ENCODE data around the gene CCDC15.

CCDC15 gene

DNA sequence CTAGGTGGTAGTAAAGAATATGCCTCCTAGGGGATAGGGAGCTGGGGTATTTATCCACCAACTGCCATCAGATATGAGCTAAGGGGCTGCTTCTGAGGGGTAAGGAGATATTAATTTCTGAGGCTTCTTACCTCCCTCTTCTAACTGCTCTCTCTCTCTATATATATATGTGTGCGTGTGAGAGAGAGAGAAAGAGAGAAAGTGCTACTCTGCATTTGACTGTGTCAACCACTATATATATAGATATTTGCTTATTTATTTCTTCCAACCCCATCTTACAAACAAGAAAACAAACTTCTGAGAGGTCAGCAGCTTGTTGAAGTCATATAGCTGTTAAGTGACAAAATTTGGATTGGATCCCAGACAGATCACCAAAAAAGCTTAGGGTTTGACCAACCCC lies 12.3 kb upstream of the CCDC15 start:
- no peak overlapping the region for H3K4me3 ChIP-seq (ENCODE audit: low read depth, low read length)
- TF ChIP-seq, protein P1, sequence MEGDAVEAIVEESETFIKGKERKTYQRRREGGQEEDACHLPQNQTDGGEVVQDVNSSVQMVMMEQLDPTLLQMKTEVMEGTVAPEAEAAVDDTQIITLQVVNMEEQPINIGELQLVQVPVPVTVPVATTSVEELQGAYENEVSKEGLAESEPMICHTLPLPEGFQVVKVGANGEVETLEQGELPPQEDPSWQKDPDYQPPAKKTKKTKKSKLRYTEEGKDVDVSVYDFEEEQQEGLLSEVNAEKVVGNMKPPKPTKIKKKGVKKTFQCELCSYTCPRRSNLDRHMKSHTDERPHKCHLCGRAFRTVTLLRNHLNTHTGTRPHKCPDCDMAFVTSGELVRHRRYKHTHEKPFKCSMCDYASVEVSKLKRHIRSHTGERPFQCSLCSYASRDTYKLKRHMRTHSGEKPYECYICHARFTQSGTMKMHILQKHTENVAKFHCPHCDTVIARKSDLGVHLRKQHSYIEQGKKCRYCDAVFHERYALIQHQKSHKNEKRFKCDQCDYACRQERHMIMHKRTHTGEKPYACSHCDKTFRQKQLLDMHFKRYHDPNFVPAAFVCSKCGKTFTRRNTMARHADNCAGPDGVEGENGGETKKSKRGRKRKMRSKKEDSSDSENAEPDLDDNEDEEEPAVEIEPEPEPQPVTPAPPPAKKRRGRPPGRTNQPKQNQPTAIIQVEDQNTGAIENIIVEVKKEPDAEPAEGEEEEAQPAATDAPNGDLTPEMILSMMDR (IDR thresholded peaks at IDR 0.05; ENCODE audit: low read depth, low read length, missing control alignments) = no peak
- DNase-seq (ENCODE audit: low read depth) = no peak

DNA sequence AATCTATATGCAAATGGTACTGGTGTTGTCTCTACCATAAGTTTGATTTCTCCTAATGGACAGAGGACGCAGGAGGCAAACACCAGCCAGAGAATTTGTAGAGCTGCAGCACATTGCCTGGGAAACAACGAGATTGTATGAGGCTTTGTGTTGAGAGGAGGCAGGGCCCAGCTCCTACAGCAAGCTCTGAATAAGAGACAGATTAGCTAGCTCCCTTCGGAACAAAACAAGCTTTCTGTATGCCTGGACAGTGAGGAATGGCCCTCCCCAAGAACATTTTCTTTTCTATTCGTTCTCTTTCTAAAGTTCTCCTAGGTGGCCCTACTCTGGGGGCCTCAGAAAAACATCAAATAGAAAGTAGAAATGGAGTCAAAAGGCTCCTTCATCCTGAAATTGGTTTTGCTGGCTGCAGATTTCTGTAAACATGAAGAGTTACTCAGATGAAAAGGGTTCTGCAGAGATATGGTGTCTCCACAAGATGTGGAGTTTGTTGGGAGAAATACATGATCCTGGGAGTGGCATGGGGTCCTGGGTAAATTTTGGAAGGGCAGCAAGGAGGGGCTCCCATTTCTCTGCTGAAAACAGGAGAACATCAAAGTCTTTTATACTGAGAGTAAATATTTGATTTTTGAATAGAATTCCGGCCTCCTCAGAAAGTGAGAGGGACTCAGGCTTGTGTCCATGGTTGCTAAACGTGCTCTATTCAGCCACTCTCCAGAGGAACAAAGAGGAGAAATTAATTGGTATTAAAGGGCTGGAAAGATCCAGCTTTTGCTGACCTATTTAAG lies 11.3 kb upstream of the CCDC15 start:
- DNase-seq (ENCODE audit: low read depth) = no peak
- H3K4me3 ChIP-seq (ENCODE audit: low read depth, low read length) = no peak overlapping the region
- TF ChIP-seq, protein P1 (IDR thresholded peaks at IDR 0.05; ENCODE audit: low read depth, low read length, missing control alignments) = no peak

DNA sequence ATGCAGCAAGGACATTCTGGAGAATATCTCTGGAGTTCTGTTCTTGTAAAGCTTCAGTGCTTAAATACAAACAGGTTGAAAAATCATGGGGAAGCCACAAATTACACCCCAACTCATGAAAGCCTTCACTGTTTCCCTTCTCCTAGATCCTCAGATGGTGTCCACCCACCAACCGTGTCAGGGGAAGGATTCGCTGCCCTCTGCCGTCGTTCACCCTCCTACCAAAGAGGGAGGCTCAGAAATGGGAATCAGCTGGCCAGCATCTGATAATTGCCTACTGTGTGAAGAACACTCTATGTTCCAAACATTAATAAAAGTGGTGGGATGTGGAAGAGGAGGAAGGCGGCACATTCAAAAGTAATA lies 10.8 kb upstream of the CCDC15 start:
- H3K4me3 ChIP-seq (ENCODE audit: low read depth, low read length) = no peak overlapping the region
- no peak for DNase-seq (ENCODE audit: low read depth)
- TF ChIP-seq, protein P1 (IDR thresholded peaks at IDR 0.05; ENCODE audit: low read depth, low read length, missing control alignments) = no peak

DNA sequence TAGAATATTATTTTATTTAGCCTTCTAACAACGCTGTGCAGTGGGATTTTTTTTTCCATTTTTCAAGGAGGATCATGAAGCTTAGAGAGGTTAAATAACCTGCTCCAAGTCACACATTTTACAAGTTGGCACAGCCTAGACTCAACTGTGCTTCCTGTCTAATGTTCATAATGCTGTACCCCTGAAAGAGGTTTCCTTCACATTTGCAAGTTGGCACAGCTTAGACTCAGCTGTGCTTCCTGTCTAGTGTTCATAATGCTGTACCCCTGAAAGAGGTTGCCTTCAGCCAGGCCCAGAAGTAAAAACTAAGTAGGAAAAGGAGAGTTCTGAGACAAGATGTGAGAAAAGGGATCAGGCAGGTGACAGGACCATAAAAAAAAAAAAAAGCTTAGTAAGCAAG lies 10.3 kb upstream of the CCDC15 start:
- DNase-seq (ENCODE audit: low read depth) = no peak
- TF ChIP-seq, protein P1 (IDR thresholded peaks at IDR 0.05; ENCODE audit: low read depth, low read length, missing control alignments) = no peak

DNA sequence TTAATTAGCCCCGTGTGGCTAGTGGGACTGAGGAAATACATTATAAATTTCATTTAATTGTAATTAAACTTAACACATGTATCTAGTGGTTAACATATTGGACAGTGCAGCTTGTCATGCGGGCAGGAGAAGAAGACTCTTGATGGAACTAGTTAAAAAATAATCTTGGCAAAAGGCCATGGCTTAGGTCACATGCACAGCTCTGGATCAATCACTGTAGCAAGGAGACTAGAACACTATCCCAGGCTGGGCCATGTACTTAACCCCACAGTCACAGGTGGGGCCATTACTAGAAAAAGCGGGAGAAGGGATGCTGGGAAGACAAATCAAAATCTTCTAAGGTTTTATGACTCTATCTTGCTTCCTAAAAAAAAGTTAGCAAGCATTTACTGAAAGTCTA lies 9.4 kb upstream of the CCDC15 start:
- no peak overlapping the region for H3K4me3 ChIP-seq (ENCODE audit: low read depth, low read length)
- TF ChIP-seq, protein P1 (IDR thresholded peaks at IDR 0.05; ENCODE audit: low read depth, low read length, missing control alignments) = no peak
- no peak for DNase-seq (ENCODE audit: low read depth)

More for the DNA sequence above, 10.3 kb upstream of the CCDC15 start:
- no peak overlapping the region for H3K4me3 ChIP-seq (ENCODE audit: low read depth, low read length)

DNA sequence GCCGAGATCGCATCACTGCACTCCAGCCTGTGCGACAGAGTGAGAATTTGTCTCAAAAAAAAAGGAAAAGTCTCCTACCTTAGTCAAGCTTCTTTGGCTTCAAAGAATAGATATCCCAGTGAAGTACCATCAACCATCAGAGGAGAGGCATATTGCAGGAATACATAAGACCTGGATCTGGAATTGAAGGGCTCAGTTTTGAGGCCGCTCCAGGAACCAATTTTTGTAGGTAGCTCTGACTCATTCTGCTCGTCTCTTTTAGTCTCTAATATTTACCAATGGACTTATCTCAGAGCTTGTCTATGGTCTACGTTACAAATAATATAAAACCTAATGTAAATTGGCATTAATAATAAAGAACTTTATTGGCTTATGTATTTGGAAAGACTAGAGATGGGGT lies 8.2 kb upstream of the CCDC15 start:
- no peak overlapping the region for H3K4me3 ChIP-seq (ENCODE audit: low read depth, low read length)
- DNase-seq (ENCODE audit: low read depth) = no peak
- TF ChIP-seq, protein P1 (IDR thresholded peaks at IDR 0.05; ENCODE audit: low read depth, low read length, missing control alignments) = no peak

DNA sequence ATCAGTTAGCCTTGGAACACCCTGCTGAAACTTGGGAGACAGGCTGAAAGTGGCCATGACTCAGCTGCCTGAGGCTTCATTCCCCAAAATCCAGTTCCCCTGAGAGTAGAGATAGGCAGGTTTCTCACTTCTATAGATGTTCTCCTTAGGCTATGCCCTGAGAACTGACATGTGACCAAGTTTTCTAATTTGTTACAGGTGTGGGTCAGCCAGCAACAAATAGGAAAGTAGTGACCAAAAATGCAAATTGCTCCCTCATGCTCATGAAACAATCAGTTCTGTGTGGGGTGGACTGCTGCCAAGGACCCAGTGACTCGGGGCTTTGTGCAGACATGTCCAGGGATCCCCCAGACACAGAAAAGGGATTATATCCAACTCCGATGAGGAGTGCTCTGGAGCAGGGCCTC lies 7.3 kb upstream of the CCDC15 start:
- DNase-seq (ENCODE audit: low read depth) = no peak
- TF ChIP-seq, protein P1 (IDR thresholded peaks at IDR 0.05; ENCODE audit: low read depth, low read length, missing control alignments) = no peak
- H3K4me3 ChIP-seq (ENCODE audit: low read depth, low read length) = no peak overlapping the region
